ENCODE measurements around the gene PLXNA2. TPM values are rescaled to one million over a fixed set of nuclear protein-coding genes. Genes with fewer than 3 reads are reported as not detected.

The PLXNA2 gene
- total RNA-seq, 1 experiment from 2014 or later = 21.1 TPM

DNA sequence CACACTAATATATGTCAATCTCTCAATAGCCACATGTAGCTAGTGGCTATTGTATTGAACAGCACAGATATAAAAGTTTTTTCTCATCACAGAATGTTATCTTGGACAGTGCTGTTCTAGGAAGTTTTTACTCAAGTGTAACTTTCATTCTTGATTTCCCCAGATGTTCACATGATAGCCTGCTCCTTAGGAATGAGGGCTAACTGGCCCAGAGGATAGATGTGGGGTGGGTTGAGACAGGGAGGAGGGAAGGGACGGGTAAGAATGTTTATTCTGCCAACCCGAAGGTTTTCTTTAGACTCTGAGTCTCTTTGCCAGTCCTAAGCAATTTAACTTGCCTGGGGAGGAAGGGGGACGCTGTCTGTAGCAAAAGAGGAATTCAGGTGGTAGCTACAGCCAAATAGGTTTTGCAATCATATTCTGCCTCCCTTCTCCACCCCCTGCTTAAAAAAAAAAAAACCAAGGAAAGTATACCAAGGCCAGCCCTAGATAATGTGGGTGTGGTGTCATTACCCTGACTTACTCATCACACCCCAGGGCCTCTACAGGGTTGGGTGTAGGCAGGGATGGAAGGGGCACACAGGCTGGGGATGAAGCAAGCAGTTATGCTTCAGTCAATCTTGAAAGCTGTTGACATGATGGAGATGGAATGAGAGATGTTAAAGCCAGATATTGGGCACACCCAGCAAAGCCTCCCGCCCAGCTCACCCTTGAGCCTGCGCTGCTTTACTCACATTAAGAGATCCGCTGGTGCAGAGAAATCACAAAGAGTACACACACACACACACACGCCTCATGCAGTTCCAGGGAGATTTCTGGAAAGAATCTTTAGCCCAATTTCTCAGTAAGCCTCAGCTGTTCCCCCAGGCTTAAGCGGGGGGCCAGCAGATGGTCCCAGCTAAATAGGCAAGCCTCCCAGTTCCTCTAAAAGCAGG lies 59.9 kb downstream of the PLXNA2 start:
- DNase-seq (ENCODE audit: low spot score) = peak; percentile 44

GRCh38 chr1:208182880-208183645 lies 61.1 kb downstream of the PLXNA2 start:
- DNase-seq (ENCODE audit: low spot score) = no peak

- no peak for DNase-seq (ENCODE audit: low spot score)
Observed at GRCh38 chr1:208181364-208181763, 62.8 kb downstream of the PLXNA2 start.

GRCh38 chr1:208180421-208180820 lies 63.8 kb downstream of the PLXNA2 start:
- DNase-seq (ENCODE audit: low spot score) = no peak

GRCh38 chr1:208179961-208180409 lies 64.2 kb downstream of the PLXNA2 start:
- DNase-seq (ENCODE audit: low spot score) = no peak

GRCh38 chr1:208179263-208179816 lies 64.8 kb downstream of the PLXNA2 start:
- peak; percentile 47 for DNase-seq (ENCODE audit: low spot score)

- DNase-seq (ENCODE audit: low spot score) = peak; percentile 78
Observed at GRCh38 chr1:208178091-208178529, 66.1 kb downstream of the PLXNA2 start.

- peak; percentile 72 for DNase-seq (ENCODE audit: low spot score)
Observed at GRCh38 chr1:208177656-208178055, 66.5 kb downstream of the PLXNA2 start.

- no peak for DNase-seq (ENCODE audit: low spot score)
Observed at GRCh38 chr1:208176649-208177048, 67.5 kb downstream of the PLXNA2 start.

DNA sequence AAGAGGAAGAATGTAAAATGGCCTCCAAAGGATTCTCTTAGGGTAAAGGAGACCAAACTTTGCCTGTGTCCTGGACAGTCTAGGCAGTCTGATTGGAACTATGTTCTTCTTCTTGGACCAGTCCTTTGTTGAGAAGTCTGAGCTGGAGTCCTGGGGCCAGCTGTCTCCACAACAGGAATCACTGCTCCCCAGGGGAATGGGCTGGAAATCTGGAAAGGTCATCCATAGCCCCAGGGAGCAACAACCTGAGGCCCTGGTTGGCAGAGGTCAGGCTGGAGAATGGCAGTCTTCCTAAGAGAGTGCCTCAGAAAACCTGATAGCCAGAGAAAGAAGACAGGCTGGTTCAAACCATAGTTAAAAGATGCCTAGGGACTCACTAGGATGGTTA lies 68.7 kb downstream of the PLXNA2 start:
- no peak for DNase-seq (ENCODE audit: low spot score)

DNA sequence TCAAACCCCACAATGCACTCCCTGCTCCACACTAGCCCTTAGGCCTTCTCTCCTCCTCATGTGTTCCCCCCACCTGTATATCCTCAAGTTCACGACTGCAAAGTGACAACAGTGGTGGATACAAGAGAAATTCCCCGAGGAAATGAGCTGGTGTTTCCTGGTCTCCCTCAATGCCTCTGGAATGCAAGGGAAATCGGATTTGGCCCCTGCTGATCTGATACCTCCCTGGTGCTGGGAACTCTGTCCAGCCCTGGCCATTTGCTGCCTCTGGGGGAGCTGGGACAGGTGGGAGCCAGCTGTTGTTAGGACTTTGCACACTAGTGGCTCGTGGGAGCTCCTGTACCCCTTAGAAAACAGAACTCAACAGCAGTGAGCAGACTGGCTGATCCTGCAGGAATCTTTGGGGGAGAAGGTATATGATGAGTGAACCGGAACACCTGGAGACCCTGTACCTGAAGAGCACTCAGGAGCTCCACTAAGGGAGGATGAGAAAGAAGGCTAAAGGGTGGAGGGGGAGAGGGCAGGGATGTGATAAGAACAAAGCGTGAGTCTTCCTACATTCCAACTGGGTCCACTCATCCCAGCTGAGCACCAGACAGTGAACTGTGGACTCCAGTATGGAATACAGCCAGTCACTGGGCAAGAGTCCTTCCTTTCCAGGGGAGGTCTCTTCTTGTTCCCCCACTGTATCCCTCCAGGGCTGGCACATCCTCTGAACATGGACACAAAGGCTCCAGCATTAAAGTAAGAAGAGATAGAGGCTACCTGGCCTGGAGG lies 69.3 kb downstream of the PLXNA2 start:
- DNase-seq (ENCODE audit: low spot score) = no peak

DNA sequence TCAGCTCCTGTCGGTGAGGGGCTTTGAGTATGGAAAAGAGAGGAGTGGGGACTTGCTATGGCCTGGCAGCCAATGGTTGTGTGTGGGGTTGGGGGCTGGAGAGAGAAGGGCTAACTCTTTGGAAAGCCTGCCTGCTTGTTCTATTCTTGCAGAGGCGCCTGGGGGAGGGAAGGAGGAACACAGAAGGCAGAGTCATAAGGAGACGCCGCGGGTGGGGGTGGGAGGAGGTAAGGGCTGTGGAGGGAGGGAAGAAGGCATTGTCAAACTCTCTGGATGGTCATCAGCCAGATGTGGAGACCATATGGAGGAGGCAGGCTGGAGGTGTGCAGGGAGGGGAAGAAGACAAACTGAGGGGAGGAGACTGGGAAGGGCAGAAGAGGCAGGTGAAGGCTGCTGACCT lies 70.0 kb downstream of the PLXNA2 start:
- no peak for DNase-seq (ENCODE audit: low spot score)

- no peak for DNase-seq (ENCODE audit: low spot score)
Observed at GRCh38 chr1:208173749-208174148, 70.4 kb downstream of the PLXNA2 start.

DNA sequence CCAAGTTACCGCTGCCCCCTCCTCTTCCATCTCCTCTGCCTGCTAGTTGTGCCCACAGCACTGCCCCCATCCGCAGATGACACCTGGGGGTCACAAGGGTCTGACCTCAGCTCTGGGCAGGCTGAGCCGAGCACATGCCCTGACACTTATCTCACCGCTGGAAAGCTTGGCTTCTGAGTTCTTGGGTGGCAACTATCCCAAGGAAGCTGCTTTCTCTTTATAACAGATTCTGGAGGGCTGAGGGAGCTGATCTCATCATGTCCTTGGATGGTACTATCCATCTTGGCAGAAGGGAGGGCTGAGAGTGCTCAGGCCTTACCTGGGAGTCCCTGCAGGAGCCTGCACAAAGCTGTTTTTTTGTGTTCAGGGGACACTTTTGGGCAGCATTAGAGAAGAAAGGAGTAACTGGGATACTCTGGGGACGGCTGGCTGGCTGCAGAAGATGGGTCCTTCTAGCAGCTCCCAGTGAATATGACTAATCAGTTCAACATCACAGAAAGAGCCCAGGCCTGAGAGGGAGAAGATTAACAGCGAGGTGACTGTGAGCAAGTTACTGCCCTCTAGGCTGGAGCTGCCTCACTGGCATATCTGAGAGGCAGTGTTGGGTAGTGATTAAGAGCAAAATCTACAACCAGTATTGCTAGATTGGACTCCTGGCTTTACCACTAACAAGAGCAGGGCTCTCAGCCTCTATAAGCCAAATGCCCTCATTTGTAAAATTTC lies 71.6 kb downstream of the PLXNA2 start:
- no peak for DNase-seq (ENCODE audit: low spot score)

DNA sequence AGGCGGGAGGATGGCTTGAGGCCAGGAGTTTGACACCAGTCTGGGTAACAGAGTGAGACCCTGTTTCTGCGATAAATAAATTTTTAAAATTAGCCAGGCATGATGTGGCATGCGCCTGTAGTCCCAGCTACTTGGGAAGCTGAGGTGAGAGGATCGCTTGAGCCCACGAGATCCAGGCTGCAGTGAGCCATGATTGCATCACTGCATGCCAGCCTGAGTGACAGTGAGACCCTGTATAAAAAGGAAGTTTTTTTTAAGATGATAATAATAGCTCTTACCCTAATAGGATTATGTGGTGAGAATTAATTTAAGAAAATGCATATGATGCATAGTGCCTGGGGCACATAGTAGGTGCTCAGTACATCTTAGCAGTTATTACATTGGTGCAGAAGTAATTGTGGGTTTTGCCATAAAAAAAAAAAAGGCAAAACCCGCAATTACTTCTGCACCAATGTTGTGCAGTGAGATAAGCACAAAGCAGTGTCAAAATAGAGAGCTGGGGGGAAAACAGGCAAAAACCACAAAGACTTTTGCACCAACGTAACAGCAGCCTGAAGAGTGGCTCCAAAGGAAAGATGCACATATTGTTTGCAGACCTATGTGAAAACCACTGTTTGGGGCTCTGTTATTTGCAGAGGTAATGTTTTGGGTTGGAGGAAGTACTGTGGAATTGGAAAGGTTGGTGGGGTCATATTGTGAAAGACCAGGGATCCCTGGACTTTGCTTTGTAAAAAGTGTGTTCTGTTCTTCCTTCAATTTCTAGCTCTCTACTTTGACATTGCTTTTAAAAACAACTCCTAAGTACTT lies 72.4 kb downstream of the PLXNA2 start:
- no peak for DNase-seq (ENCODE audit: low spot score)

- DNase-seq (ENCODE audit: low spot score) = no peak
Observed at GRCh38 chr1:208170252-208170651, 73.9 kb downstream of the PLXNA2 start.

- DNase-seq (ENCODE audit: low spot score) = no peak
Observed at GRCh38 chr1:208169081-208169879, 74.9 kb downstream of the PLXNA2 start.

- DNase-seq (ENCODE audit: low spot score) = no peak
Observed at GRCh38 chr1:208167261-208167869, 76.8 kb downstream of the PLXNA2 start.
